ENCODE measurements around the gene ARHGDIG. TPM values are rescaled to one million over a fixed set of nuclear protein-coding genes. Genes with fewer than 3 reads are reported as not detected.

The ARHGDIG gene
- total and polyA plus RNA-seq, 2 of the 4 experiments (the other 2 are of a cell fraction): 0.24 to 0.36 TPM

GRCh38 chr16:243348-243747 lies 37.0 kb upstream of the ARHGDIG start:
- Histone ChIP-seq H4K8ac (ENCODE audit: low read depth in 2 of 2, low read length in 2 of 2) (no peak overlapping the region), H3K36me3 (ENCODE audit: control insufficient read depth, insufficient read depth, low read length) (no peaks in the 10 kb centered on the region), H3K9ac (ENCODE audit: low read depth, low read length) (no peak overlapping the region), H2AK9ac (replicated peaks; ENCODE audit: low read depth, low read length, poor library complexity) (no peak overlapping the region), H2BK20ac (ENCODE audit: low read depth, low read length) (no peak overlapping the region), H2AK5ac (ENCODE audit: low read depth, low read length) (no peak overlapping the region), H2BK120ac (ENCODE audit: low read depth, low read length) (no peak overlapping the region), H3K4me3 (ENCODE audit: insufficient read depth, low read depth, low read length) (no peak overlapping the region), H4K91ac (ENCODE audit: insufficient read depth, low read depth, low read length) (no peak overlapping the region), H3K9me3 (ENCODE audit: control insufficient read depth, insufficient read depth, low read length) (no peaks in the 10 kb centered on the region), H3K27me3 (ENCODE audit: control insufficient read depth, insufficient read depth, low read length) (no peaks in the 10 kb centered on the region), H4K20me1 (ENCODE audit: insufficient read depth, low read length) (peaks cover 15% of the 10 kb centered on the region; the same call in 1 of the 2 replicates), H3K14ac (replicated peaks; ENCODE audit: low read depth, low read length) (no peak overlapping the region), H3K18ac (ENCODE audit: low read depth, low read length) (no peak overlapping the region), H3K27ac (ENCODE audit: insufficient read depth, low read length) (no peak overlapping the region), H4K5ac (ENCODE audit: low read depth, low read length) (no peak overlapping the region), H3K4ac (ENCODE audit: low read depth, low read length) (no peak overlapping the region), H3K9me1 (ENCODE audit: insufficient read depth, low read length) (0 out of 2 replicates have a peak, but pooled peaks cover 8% of the 10 kb centered on the region), H3K56ac (ENCODE audit: extremely low read depth, insufficient read depth, low read length) (no peak overlapping the region), H2BK15ac (ENCODE audit: low read depth, low read length) (no peak overlapping the region), H2BK5ac (ENCODE audit: low read depth, low read length, poor library complexity, severe bottlenecking) (no peak overlapping the region), H3K4me1 (ENCODE audit: control insufficient read depth, insufficient read depth, low read length) (peaks cover 4% of the 10 kb centered on the region), H3K79me1 (ENCODE audit: low read depth in 1 of 2, low read length in 2 of 2) (peaks cover 26 to 39% of the 10 kb centered on the region in 2 experiments), H3K4me2 (ENCODE audit: low read depth, low read length) (no peak overlapping the region), H3K23ac (ENCODE audit: low read depth, low read length) (no peak overlapping the region), H2AFZ (replicated peaks; ENCODE audit: low read length, poor library complexity) (no peak overlapping the region)
- intact Hi-C loops (cut with micrococcal nuclease): loop anchor here (5.0 kb wide), 1 partner anchor 89 kb away; no protein-coding TSS in a partner anchor
- in situ Hi-C loops (cut with MboI; ENCODE audit: low sequenced_read_pairs): no loop called here
- WGBS, 2 experiments (ENCODE audit: extremely low coverage in 2 of 2, insufficient read length in 1 of 2): no CpG with 5 or more reads among the region's 4 CpGs
- CTCF ChIA-PET: interaction anchor here (0.5 kb wide), 1 partner anchor 22 kb away, joined by 5 read pairs; no protein-coding TSS in a partner anchor
- no peak for ATAC-seq (ENCODE audit: low read depth)
- POLR2A ChIA-PET (ENCODE audit: unreplicated experiment): no interaction called here
- dilution Hi-C loops (cut with HindIII; ENCODE audit: low sequenced_read_pairs, unreplicated experiment): no loop called here
- TF ChIP-seq CEBPB (IDR thresholded peaks at IDR 0.05; ENCODE audit: low read depth, low read length) (no peak), FOS (IDR thresholded peaks at IDR 0.05; ENCODE audit: low read depth, low read length) (no peak), ELK1 (IDR thresholded peaks at IDR 0.05; ENCODE audit: borderline replicate concordance, low read depth, low read length) (no peak), RCOR1 (IDR thresholded peaks at IDR 0.05; ENCODE audit: insufficient replicate concordance, low read length) (no peak), POLR2A (IDR thresholded peaks at IDR 0.05; ENCODE audit: low read depth, low read length) (no peak), MAFK (IDR thresholded peaks at IDR 0.05; ENCODE audit: low read depth, low read length) (no peak)
- no TSS peak for BruUV-seq (replicated peaks)
- DNase-seq: no peak
